GM12892 (cell line): ENCODE results near the gene ERCC6.

Source experiments
- POLR2A ChIP-seq: IDR thresholded peaks from 2 replicates; pipeline ENCODE4 v1.6.1; 2011; ENCODE audit warnings: low read depth, low read length, control low read depth
- POLR2AphosphoS5 ChIP-seq: IDR thresholded peaks from 2 replicates; pipeline ENCODE4 v1.6.1; 2011; ENCODE audit warnings: low read depth, low read length, control low read depth
- TAF1 ChIP-seq: IDR thresholded peaks from 2 replicates; pipeline ENCODE4 v1.6.1; 2011; ENCODE audit warnings: low read depth, mild to moderate bottlenecking, control low read depth, low read length, borderline replicate concordance

GRCh38 chr10:49465736-49466135 is 73.2 kb downstream of the ERCC6 start:
- no peak for TF ChIP-seq POLR2AphosphoS5
- no peak for TF ChIP-seq POLR2A
- TF ChIP-seq TAF1: no peak
